K562 (cell line): Measurements from ENCODE around the gene FCRL2. TPM values are rescaled to one million over a fixed set of nuclear protein-coding genes. Genes with fewer than 3 reads are reported as not detected.

Experiments
- ATAC-seq: fragments of 200-7000 bp; cut with Tn5 transposase; 3 replicates; pipeline ENCODE4 v1.9.1; 2020; ENCODE audit warnings: moderate library complexity
- BruUV-seq: library from RNA; stranded (reverse); fragments of 400-500 nt; replicated peaks from 2 replicates; lab custom pipeline; 2021; lab: Mats Ljungman, UMichigan
- CTCF ChIA-PET: fragments of 300-600 bp; formaldehyde crosslinking; extraction: SDS; loops from one replicate; lab custom pipeline; 2021; ENCODE audit warnings: low intra/inter-chr PET ratio; lab: Yijun Ruan, JAX
- POLR2A ChIA-PET: fragments of 300-600, 350-650 bp; sonication (Branson Sonifier 250); formaldehyde crosslinking; extraction: SDS; loops from one replicate; lab custom pipeline; 2021; ENCODE audit warnings: antibody characterized with exemption, inconsistent platforms; lab: Yijun Ruan, JAX
- DNase-seq, 4 experiments: peaks; one replicate each; pipeline versions ENCODE4 v3.0.0 to v3.0.0-alpha.2; 2011 to 2018; ENCODE audit warnings: low spot score in 3 of 4, mixed read lengths in 3 of 4; ENCODE audit errors: extremely low read depth in 1 of 4
- FAIRE-seq: peaks from 2 replicates; lab custom pipeline; 2011; peaks lifted over from hg19 to GRCh38; lab: Jason Lieb, UNC
- H2AFZ ChIP-seq: 2 replicates; pipeline ENCODE4 v1.6.0; 2011; ENCODE audit warnings: low read depth, low read length, control low read depth, inconsistent platforms
- H3K27ac ChIP-seq: fragments of 200-600 bp; 3 replicates; pipeline ENCODE4 v1.8.0; 2011; ENCODE audit warnings: low read depth, mild to moderate bottlenecking, control low read depth, inconsistent platforms, low read length, moderate library complexity, mixed read lengths; ENCODE audit errors: extremely low read depth
- H3K27me3 ChIP-seq, 2 experiments: fragments of 300-600 bp in 1 of 2; 2 replicates in 1 of 2; 3 replicates in 1 of 2; pipeline versions ENCODE4 v1.6.0 to v1.8.0; 2011; ENCODE audit warnings: inconsistent platforms in 2 of 2, low read length in 2 of 2, mild to moderate bottlenecking in 1 of 2, mixed read lengths in 1 of 2, moderate library complexity in 1 of 2; ENCODE audit not compliant: control insufficient read depth in 2 of 2, insufficient read depth in 2 of 2
- H3K36me3 ChIP-seq: fragments of 300-600 bp; 3 replicates; pipeline ENCODE4 v1.8.0; 2011; ENCODE audit warnings: mild to moderate bottlenecking, low read length, inconsistent platforms; ENCODE audit not compliant: control insufficient read depth, insufficient read depth
- H3K4me1 ChIP-seq, 2 experiments: fragments of 200-600 bp in 1 of 2; replicated peaks in 1 of 2; 2 replicates in 1 of 2; 3 replicates in 1 of 2; pipeline versions ENCODE4 v1.5.1 to v1.8.0; 2011; ENCODE audit warnings: inconsistent platforms in 2 of 2, low read length in 2 of 2, mild to moderate bottlenecking in 1 of 2, mixed read lengths in 1 of 2, moderate library complexity in 1 of 2; ENCODE audit not compliant: control insufficient read depth in 2 of 2, insufficient read depth in 2 of 2
- H3K4me2 ChIP-seq: 2 replicates; pipeline ENCODE4 v1.6.1; 2011; ENCODE audit warnings: low read length, control low read depth, inconsistent platforms, mixed read lengths; ENCODE audit not compliant: insufficient read depth
- H3K4me3 ChIP-seq: fragments of 200-600 bp; sonication (generic), shearing (Covaris generic); 2 replicates; pipeline ENCODE4 v1.5.1; 2016; ENCODE audit warnings: control low read depth, inconsistent platforms
- H3K79me2 ChIP-seq: fragments of 200-600 bp; 3 replicates; pipeline ENCODE4 v1.8.0; 2011; ENCODE audit warnings: low read length, inconsistent platforms; ENCODE audit not compliant: control insufficient read depth, insufficient read depth
- H3K9ac ChIP-seq, 2 experiments: 2 replicates each; pipeline versions ENCODE4 v1.6.0 to v1.6.1; 2011; ENCODE audit warnings: low read depth in 2 of 2, low read length in 2 of 2, control low read depth in 1 of 2, inconsistent platforms in 1 of 2, mild to moderate bottlenecking in 1 of 2, mixed read lengths in 1 of 2; ENCODE audit not compliant: insufficient read depth in 1 of 2
- H3K9me1 ChIP-seq: one replicate; pipeline ENCODE4 v1.6.0; 2011; ENCODE audit warnings: inconsistent platforms, mild to moderate bottlenecking, low read length, moderate library complexity; ENCODE audit not compliant: control insufficient read depth, insufficient read depth
- H3K9me3 ChIP-seq: replicated peaks from 2 replicates; pipeline ENCODE4 v1.5.1; 2011; ENCODE audit warnings: low read depth, low read length, inconsistent platforms; ENCODE audit not compliant: control insufficient read depth, insufficient read depth
- H4K20me1 ChIP-seq: replicated peaks from 2 replicates; pipeline ENCODE4 v1.6.1; 2011; ENCODE audit warnings: low read length, inconsistent platforms, mixed read lengths; ENCODE audit not compliant: control insufficient read depth, insufficient read depth
- CBX5 ChIP-seq: IDR thresholded peaks from 2 replicates; pipeline ENCODE4 v1.6.1; 2014; ENCODE audit warnings: low read depth, borderline replicate concordance
- EHMT2 ChIP-seq: fragments of 450-650 bp; IDR thresholded peaks from 2 replicates; pipeline ENCODE4 v1.6.1; 2018; ENCODE audit warnings: antibody characterized with exemption
- GTF2A2 ChIP-seq: IDR thresholded peaks from 2 replicates; pipeline ENCODE4 v1.6.1; 2016; ENCODE audit warnings: mild to moderate bottlenecking, missing genetic modification characterization, missing compliant biosample characterization
- HDAC2 ChIP-seq: fragments of 450-650 bp; IDR thresholded peaks from 2 replicates; pipeline ENCODE4 v1.6.1; 2016; ENCODE audit warnings: mild to moderate bottlenecking
- PPARD ChIP-seq: fragments of 250-450 bp; sonication (Bioruptor Pico); IDR thresholded peaks from 2 replicates; pipeline ENCODE4 v1.8.0; 2022; ENCODE audit warnings: inconsistent platforms, mild to moderate bottlenecking, moderate library complexity
- RCOR1 ChIP-seq, 2 experiments: IDR thresholded peaks; 2 replicates each; pipeline ENCODE4 v1.6.1; 2012; ENCODE audit warnings: low read depth in 2 of 2, low read length in 2 of 2, borderline replicate concordance in 1 of 2, improper control_type of control experiment in 1 of 2
- SRSF1 ChIP-seq: fragments of 200-400 bp; formaldehyde crosslinking; IDR thresholded peaks from 2 replicates; pipeline ENCODE4 v1.6.1; 2017; ENCODE audit warnings: mild to moderate bottlenecking, low read depth, low read length, moderate library complexity
- TCF3 ChIP-seq: sonication (generic); formaldehyde crosslinking; IDR thresholded peaks from 2 replicates; pipeline ENCODE4 v1.4.0; 2020; ENCODE audit warnings: mild to moderate bottlenecking, missing genetic modification reagents
- TFAM ChIP-seq: fragments of 250-450 bp; sonication (Bioruptor Pico); conservative IDR thresholded peaks from 2 replicates; pipeline ENCODE4 v1.5.0; 2021; ENCODE audit warnings: mild to moderate bottlenecking, moderate library complexity
- THAP12 ChIP-seq: fragments of 250-450 bp; sonication (Bioruptor Pico); IDR thresholded peaks from 2 replicates; pipeline ENCODE4 v1.9.0; 2021; ENCODE audit warnings: mild to moderate bottlenecking, inconsistent platforms
- ZBTB5 ChIP-seq: fragments of 450-650 bp; IDR thresholded peaks from 2 replicates; pipeline ENCODE4 v1.6.1; 2017; ENCODE audit warnings: antibody characterized with exemption
- ZKSCAN3 ChIP-seq: fragments of 250-450 bp; sonication (Bioruptor Pico); IDR thresholded peaks from 2 replicates; pipeline ENCODE4 v1.4.0; 2020
- WGBS: fragments of 100-300 bp; shearing (Covaris generic); methylation state at CpG from one replicate; pipeline ENCODE4 v1.1.6; 2016; ENCODE audit warnings: low coverage, mixed read lengths; ENCODE audit not compliant: insufficient coverage; ENCODE audit errors: missing lambda C conversion rate; 5-methylcytosine and 5-hydroxymethylcytosine counted together
- in situ Hi-C: fragments of 300-500 bp; cut with MboI; formaldehyde crosslinking; loops from 4 replicates; pipeline ENCODE4 v1.15.0; 2018; ENCODE audit warnings: inconsistent platforms, mixed read lengths
- intact Hi-C: fragments of 100-400 bp; cut with micrococcal nuclease; formaldehyde crosslinking; loops from 2 replicates; pipeline ENCODE4 v1.14.2; 2022
- polyA plus RNA-seq, 8 experiments: library from polyadenylated mRNA; depleted of rRNA in 4 of 8; stranded (reverse) in 5 of 8; unstranded in 3 of 8; fragments of >200 nt; fragmentation: Nextera tagmentation in 2 of 8; fragmentation: Illumina TruSeq in 1 of 8; extraction: Ambion mirVana in 2 of 8; extraction: Trizol in 1 of 8; gene quantifications; 2 replicates each; pipeline versions ENCODE4 v1.2.1 to v1.2.3, GENCODE V29; 2011 to 2014; ENCODE audit warnings: inconsistent platforms in 1 of 8, missing spikeins in 1 of 8
- total RNA-seq, 7 experiments: library from RNA; depleted of rRNA in 6 of 7; stranded (reverse); fragments of >200 nt in 6 of 7; fragmentation: Illumina TruSeq in 2 of 7; extraction: Trizol in 2 of 7; gene quantifications; 2 replicates each; pipeline versions ENCODE4 v1.2.1 to v1.2.3, GENCODE V29; 2011 to 2021; ENCODE audit warnings: low replicate concordance in 1 of 7

Gene FCRL2
- total and polyA plus RNA-seq, 9 of the 15 experiments (the other 6 are each of a cell fraction or from before 2014, with no cell fraction given), result not detected

DNA sequence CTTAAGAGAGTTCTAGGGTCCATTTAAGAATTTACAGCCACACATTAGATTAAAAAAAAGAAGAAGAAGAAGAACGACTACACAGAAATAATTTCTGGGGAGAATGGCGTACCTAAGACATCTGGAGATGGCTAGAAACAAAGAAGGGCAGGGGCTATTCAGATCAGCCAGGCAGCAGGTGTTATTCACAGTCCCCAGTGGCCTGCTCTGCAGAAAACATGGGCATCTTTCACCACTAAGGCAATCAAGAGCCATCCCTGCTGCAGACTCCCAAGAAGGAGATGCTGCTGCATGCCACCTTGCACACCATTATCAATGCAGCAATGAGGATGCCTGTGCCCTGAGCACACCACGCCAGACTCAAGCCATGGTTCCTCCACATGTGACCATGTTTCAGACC lies 7.9 kb upstream of the FCRL2 start:
- H3K4me3 ChIP-seq, result no peak overlapping the region
- 0% methylated on average over 3 of the region's 3 CpGs for WGBS
- H3K36me3 ChIP-seq, result no peaks in the 10 kb centered on the region
- ChIA-PET POLR2A (no interaction called here), CTCF (no interaction called here)
- no peak for TF ChIP-seq ZBTB5
- no peak for TF ChIP-seq CBX5
- no peak for TF ChIP-seq EHMT2
- TF ChIP-seq HDAC2, result no peak
- no peak for TF ChIP-seq RCOR1 (IDR thresholded peaks at IDR 0.05; ENCODE audit: borderline replicate concordance in 1 of 2, low read depth in 2 of 2, low read length in 2 of 2)
- TF ChIP-seq TFAM (CRISPR knock-in tag), result no peak
- no peak for TF ChIP-seq SRSF1
- TF ChIP-seq PPARD (CRISPR knock-in tag), result no peak
- no peak for TF ChIP-seq TCF3 (CRISPR knock-in tag)
- TF ChIP-seq ZKSCAN3 (CRISPR knock-in tag), result no peak
- TF ChIP-seq GTF2A2, result no peak
- TF ChIP-seq THAP12 (CRISPR knock-in tag), result no peak
- no peaks in the 10 kb centered on the region for H3K9me1 ChIP-seq
- BruUV-seq, result no TSS peak
- DNase-seq (no peak), FAIRE-seq (no peak), ATAC-seq (no peak)
- no peaks in the 10 kb centered on the region for H3K79me2 ChIP-seq
- H3K4me1 ChIP-seq, result no peaks in the 10 kb centered on the region
- no peak overlapping the region for H3K9ac ChIP-seq
- no peaks in the 10 kb centered on the region for H3K9me3 ChIP-seq
- no peak overlapping the region for H3K4me2 ChIP-seq
- H3K27me3 ChIP-seq, result no peaks in the 10 kb centered on the region
- H4K20me1 ChIP-seq, result no peaks in the 10 kb centered on the region
- no peak overlapping the region for H2AFZ ChIP-seq
- H3K27ac ChIP-seq, result no peak overlapping the region
- in situ Hi-C loops, result no loop called here
- intact Hi-C loops, result no loop called here
